C4-2B (cell line): ENCODE results near the gene LHCGR.

Source experiments
- H3K27ac ChIP-seq: fragments of 450-650 bp; 2 replicates; pipeline ENCODE4 v1.5.1; 2017
- ZFX ChIP-seq: fragments of 450-650 bp; IDR thresholded peaks from 2 replicates; pipeline ENCODE4 v1.6.1; 2017
- TF ChIP-seq, protein P1 (sequence below): fragments of 450-650 bp; conservative IDR thresholded peaks from 2 replicates; pipeline ENCODE4 v1.5.1; 2017; ENCODE audit warnings: mild to moderate bottlenecking

The LHCGR gene

DNA sequence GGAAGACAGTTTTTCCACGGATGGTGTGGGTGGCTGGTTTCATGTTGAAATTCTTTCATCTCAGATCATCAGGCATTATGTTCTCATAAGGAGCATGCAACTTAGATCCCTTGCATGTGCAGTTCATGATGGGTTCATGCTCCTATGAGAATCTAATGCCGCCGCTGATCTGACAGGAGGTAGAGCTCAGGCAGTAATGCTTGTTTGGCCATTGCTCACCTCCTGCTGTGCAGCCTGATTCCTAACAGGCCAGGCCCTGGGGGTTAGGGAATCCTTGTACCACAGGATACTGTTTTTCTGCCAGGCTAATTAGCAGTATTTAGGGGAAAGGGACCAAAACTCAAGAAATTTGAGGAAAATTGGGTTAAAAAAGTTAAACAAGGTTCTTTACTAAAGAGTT is 5.3 kb upstream of the LHCGR start:
- H3K27ac ChIP-seq = no peak overlapping the region
- TF ChIP-seq ZFX = no peak
- TF ChIP-seq, protein P1, sequence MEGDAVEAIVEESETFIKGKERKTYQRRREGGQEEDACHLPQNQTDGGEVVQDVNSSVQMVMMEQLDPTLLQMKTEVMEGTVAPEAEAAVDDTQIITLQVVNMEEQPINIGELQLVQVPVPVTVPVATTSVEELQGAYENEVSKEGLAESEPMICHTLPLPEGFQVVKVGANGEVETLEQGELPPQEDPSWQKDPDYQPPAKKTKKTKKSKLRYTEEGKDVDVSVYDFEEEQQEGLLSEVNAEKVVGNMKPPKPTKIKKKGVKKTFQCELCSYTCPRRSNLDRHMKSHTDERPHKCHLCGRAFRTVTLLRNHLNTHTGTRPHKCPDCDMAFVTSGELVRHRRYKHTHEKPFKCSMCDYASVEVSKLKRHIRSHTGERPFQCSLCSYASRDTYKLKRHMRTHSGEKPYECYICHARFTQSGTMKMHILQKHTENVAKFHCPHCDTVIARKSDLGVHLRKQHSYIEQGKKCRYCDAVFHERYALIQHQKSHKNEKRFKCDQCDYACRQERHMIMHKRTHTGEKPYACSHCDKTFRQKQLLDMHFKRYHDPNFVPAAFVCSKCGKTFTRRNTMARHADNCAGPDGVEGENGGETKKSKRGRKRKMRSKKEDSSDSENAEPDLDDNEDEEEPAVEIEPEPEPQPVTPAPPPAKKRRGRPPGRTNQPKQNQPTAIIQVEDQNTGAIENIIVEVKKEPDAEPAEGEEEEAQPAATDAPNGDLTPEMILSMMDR = no peak

DNA sequence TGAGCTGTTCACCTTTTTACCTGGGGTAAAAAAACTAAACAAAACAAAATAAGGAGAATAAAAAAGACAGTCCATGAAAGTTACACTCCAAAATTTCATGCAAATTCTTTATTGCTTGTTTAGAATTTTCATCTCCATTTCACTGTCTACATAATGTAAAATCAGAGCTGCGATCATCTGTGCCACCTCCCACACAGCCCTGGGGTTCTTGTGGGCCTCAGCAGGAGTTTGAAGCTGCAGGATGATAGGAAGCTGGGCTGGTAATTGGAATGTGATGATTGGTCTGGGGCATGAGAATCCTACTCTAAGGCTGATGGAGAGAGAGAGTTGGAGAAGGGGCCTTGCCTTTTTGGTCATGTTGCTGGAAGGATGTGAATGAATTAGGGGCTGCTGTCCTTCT is 4.2 kb upstream of the LHCGR start:
- no peak overlapping the region for H3K27ac ChIP-seq
- TF ChIP-seq, protein P1 = no peak
- no peak for TF ChIP-seq ZFX

DNA sequence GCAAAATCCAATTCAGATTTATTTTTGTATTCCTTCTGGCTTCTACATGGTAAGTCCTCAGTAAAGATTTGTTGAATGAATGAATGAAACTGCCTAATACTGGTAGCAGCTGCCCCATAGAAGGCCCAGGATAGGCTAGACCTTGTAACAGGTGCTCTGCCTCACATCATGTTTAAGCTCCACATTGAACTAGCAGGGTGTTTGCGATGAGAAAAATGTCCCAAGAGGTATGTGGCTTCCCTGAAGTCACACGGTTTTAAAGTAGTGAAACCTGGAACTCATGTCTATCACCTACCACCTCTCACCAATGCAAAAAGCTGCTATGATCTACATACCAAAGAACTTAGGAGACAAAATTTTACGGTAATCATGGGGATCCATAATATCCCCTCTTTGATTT is 765 bp upstream of the LHCGR start:
- TF ChIP-seq, protein P1 = no peak
- TF ChIP-seq ZFX = no peak
- H3K27ac ChIP-seq = no peak overlapping the region

DNA sequence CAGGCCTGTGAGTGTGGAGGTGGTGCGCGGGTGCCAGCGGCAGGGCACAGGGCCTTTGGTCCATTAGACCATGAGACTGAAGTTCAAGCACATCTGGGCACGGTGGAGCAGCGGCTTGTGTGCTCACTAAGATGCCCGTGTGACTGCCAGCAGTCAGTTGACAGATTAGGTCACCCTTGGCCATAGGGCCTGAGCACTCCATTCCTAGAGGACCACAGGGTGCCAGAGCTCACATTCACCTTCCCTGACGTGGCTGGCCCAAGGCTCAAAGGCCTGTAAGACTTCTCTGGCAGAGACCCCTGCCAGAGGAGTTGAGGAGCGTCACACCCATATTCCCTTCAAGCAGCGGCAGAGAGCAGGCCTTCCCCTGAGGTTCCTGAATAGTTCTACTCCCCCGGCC is 650 bp downstream of the LHCGR start:
- no peak overlapping the region for H3K27ac ChIP-seq
- TF ChIP-seq, protein P1 = no peak
- TF ChIP-seq ZFX = no peak

DNA sequence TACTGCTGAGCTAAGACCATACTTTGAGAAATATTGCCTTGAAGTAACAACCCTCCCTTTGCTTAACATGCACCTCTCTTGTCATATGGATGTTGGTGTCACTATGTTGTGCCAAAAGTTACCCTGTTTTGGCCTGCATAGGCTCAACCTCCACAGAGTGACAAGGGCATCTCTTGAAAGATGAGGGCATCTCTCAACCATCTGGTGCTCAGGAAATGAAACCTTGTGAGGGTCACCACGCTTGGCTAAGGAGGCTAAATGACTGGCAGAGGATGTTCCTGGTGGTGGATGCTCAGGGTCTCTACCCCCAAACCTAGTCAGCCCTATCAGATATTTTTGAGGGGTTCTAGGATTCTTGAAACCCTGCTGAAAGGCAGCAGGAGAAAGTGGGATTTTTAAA is 2.3 kb downstream of the LHCGR start:
- TF ChIP-seq, protein P1 = no peak
- TF ChIP-seq ZFX = no peak
- no peak overlapping the region for H3K27ac ChIP-seq

DNA sequence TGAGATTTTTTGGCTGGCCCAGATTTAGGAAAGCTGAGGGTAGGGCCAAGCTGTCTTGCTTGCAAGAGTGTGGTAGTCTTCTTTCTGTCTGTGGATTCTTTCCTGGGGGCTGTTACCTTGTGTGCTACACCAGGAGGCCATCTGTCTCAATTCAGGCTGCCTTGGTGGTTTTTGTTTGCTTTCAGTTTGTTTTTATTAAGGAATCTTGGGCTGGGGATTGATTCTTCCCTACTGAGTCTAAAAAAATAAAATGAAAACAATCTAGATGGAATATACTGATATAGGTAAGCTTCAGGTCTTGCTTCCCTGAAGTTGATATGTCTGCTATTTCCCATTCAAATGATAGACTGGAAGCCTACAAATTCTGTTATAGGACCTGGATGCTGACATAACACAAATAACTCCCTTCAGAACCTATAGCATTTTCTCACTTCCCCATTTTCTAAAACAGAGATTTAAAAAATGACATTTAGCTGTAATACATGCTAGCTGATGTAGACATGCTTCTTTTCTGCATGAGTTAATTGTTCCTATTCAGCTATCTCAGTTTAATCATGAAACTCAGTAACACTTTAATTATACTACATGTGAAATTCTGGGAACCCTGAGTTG is 5.3 kb downstream of the LHCGR start:
- TF ChIP-seq ZFX = no peak
- TF ChIP-seq, protein P1 = no peak
- H3K27ac ChIP-seq = no peak overlapping the region

DNA sequence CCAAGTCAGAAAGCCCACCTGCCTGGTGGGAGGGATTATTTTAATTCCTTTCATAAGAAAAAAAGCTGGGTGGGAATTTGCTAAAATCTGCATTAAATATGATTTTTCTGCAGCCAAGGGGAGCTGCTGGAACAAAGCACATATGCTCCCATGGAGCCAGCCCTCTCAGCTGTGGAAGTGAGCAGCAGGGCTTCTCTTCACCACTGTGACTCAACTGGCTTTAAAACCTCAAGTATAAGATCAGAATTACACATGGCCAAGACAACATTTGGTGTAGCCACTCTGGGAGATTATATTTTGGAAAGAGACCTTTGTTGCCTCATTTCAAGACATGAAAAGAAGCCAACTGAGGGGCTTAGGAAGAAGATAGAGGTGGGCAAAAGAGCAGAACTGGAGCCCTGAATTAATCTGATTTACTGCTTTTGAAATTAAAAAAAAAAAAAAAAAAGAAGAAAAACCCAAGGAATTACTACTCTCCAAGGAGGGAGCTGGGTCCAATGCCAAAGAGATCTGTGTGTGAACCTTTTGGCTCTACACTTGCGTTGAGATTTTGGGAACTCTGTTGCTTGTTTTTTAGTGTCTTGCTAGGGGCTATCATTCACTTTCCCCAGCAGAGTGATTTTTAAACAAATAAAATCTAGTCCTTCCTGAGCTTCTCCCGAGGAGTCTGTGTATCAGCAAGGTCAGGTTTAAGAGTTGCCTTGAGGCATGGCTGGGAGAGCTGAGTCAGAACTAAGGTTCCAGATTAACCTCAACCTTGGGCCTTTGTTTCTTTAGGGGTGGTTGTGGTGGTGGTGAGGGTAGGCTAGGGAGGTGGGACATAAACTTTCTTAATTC is 6.0 kb downstream of the LHCGR start:
- H3K27ac ChIP-seq = no peak overlapping the region
- TF ChIP-seq ZFX = no peak
